HG02840 (cell line): ENCODE measurements around the gene MCC.

ENCODE experiments used
- ATAC-seq: cut with Tn5 transposase; IDR thresholded peaks from one replicate; pipeline ENCODE4 v1.9.1; 2021; ENCODE audit warnings: mild to moderate bottlenecking, moderate library complexity, moderate number of reproducible peaks; ENCODE audit not compliant: unreplicated experiment, low FRiP score

MCC gene

DNA sequence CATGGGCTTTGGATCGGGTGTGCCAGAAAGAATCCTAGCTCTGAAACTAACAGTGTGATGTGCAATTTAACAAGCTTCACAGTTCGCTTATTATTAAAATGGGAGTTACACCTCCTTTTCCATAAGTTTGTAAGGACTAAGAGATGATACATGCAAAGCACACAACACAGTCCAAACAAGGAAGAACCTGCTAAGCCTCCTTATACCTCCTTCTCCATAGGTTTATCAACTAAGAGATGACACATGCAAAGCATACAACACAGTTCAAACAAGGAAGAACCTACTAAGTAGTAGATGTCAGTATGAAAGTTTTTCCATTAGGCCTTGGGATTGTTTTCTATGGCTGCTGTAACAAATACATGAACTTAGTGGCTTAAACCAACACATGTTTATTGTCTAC is 295.7 kb downstream of the MCC start:
- no peak for ATAC-seq

DNA sequence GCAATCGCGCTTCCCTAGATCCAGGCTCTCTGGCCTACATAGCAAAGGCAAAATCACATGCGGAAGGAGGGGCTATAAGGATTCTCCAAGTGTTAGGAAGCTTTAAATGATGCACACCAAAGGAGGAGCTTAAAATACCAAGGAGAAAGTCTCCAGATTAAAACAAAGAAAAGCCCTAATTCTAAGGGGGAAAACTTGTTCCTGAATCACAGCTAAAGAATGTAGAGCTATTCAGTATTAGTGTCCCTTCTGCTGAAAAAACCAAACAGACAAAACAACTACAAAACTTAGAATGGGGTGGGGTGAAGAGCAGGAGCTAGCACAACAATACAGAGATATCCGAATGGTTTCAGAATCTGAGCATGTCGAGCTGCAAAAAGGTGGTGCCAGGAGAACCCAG is 297.9 kb downstream of the MCC start:
- ATAC-seq: no peak

GRCh38 chr5:113189291-113189690 is 299.0 kb downstream of the MCC start:
- ATAC-seq: no peak

GRCh38 chr5:113188436-113188835 is 299.8 kb downstream of the MCC start:
- no peak for ATAC-seq

GRCh38 chr5:113187906-113188305 is 300.3 kb downstream of the MCC start:
- no peak for ATAC-seq

DNA sequence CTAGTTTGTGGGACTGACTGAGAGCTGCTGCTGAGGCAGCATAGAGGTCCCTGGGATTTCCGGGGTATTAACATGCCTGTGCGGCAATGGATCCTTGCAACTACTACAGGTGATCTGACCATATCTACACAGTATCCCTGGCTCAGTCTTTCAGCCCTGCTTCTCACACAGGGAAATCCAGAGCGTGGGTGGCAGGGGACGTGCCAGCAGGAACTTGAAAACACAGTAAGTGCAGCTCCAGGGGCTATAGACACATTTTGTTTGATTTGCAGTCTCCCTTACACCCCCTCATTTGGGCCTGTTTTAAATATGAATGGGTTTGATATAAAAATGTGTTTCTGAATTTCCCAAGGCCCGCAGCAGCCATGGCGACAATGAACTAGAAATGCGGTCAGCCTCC is 302.2 kb downstream of the MCC start:
- ATAC-seq: no peak

GRCh38 chr5:113183694-113184093 is 304.6 kb downstream of the MCC start:
- ATAC-seq: no peak

DNA sequence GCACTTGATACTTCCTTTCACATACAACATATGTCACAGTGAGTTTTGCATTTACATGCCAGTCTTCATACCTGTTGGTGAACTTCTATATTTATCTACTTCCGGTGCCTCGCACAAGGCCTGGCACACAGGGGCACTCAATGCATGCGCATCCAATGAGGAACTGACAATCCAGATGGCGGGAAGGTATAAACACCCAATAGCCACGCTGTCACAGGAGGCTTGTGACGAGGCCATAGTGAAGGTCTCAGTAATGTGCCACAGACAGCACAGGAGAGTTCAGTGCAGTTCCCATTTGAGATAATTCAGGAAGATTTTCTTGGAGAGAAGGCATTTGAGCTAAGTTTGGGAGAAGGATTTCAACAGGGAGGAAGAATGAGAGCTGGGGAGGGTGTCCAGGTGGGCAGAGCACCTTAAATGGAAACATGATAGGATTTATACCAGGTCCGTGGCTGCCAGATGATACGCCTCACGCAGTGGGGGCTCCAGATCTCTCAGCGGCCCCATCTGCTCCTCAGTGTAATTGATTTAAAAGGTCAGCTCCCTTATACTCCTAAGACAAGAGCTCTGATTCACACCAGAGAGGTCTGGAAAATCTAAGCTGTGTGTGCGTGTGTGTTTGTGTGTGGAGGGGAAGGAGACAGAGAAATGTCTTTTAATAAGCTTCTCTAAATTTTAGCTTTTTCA is 305.5 kb downstream of the MCC start:
- ATAC-seq: no peak

DNA sequence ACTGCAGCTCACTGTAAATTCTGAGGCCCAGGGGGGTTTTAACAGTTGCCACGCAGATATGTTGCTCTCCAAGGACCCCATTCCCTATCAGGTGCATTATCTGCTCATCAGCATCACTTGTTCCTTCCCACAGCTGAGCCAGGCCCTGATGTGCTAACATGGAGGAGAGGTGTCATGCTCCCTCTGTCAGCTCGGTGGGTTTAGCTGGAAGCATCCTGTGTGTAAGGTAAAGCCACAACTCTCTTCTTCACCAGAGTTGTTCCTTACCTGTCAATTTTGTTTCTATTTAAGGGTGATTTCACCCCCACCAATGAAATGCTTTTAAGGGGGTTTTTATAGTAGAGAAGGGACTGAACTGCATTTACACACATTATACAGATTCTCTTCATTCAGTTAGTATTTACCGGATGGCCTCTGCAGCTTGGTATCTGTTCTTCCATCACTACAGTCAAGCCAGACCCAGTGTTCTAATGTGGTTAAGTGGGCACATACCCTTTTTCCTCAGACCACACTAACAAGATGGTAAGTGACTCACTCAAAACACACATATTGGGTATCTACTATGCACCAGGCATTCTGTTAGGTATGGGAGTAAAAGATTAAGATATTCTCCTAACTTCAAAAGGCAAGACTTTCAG is 306.3 kb downstream of the MCC start:
- ATAC-seq: no peak

GRCh38 chr5:113181409-113181808 is 306.8 kb downstream of the MCC start:
- no peak for ATAC-seq

- no peak for ATAC-seq
These were observed 309.1 kb downstream of the MCC start for GRCh38 chr5:113179156-113179555.

DNA sequence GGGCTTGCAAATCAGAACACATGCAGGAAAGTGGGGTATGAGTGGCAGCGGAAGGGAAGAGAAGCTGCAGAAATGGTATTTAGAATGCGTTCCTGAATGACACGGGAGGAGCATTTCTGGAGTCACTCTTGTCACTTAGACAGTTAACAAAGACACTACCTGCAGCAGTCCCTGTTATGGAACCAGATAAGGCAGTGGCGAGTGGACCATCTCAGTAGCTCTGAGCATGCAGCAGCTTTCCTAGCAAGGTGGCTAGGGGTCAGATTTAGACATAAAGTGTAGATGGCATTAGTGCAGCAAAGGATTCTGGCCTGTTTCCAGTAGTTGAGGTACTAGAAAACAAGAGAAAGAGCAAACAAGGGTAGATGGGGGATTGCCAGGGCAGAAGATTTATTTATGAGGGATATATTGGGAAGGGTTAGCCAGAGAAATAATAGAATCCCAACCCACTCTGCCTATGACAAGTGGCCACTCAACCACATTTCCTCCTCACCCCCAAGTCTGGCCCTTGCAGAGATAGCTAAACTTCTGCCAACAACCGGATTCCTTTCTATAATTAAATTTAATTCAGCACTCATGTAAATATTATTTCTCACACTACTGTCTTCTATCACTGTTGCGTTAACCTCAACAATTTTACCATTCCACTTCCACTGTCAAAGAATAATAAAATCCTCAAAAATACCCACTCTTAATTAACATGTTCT is 310.0 kb downstream of the MCC start:
- no peak for ATAC-seq

- ATAC-seq: no peak
These were observed 311.0 kb downstream of the MCC start for GRCh38 chr5:113177225-113177624.

- no peak for ATAC-seq
These were observed 311.5 kb downstream of the MCC start for GRCh38 chr5:113176734-113177133.

GRCh38 chr5:113176196-113176595 is 312.1 kb downstream of the MCC start:
- no peak for ATAC-seq

GRCh38 chr5:113172231-113172826 is 315.9 kb downstream of the MCC start:
- ATAC-seq: no peak

DNA sequence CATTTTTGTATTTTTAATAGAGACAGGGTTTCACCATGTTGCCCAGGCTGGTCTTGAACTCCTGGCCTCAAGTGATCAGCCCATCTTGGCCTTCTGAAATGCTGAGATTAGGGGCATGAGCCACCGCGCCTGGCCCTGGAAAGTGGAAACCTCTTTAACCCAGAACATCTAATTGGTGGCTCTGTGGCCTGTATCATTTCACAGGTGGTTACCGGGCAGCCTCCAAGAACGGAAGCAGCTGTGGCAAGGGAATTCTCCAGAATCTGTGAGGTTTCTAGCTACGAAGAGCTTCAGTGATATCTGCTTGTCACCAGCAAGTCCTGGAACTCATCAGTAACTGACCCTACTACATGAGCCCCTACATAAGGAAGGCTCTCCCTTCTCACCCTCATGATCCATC is 316.7 kb downstream of the MCC start:
- no peak for ATAC-seq

- no peak for ATAC-seq
These were observed 317.5 kb downstream of the MCC start for GRCh38 chr5:113170707-113171106.

- ATAC-seq: no peak
These were observed 318.5 kb downstream of the MCC start for GRCh38 chr5:113169720-113170119.

- no peak for ATAC-seq
These were observed 320.3 kb downstream of the MCC start for GRCh38 chr5:113167985-113168384.

GRCh38 chr5:113166852-113167366 is 321.3 kb downstream of the MCC start:
- no peak for ATAC-seq
